ENCODE measurements around the gene DPY30. TPM values are rescaled to one million over a fixed set of nuclear protein-coding genes. Genes with fewer than 3 reads are reported as not detected.

Gene DPY30
- total RNA-seq, 2 donors from 2014 or later = 24.7 to 43.3 TPM

GRCh38 chr2:31978436-31978835 lies 61.2 kb downstream of the DPY30 start:
- ATAC-seq (no peak), DNase-seq (no peak)
- WGBS, 2 donors = 90 to 94% methylated on average over 6 of the region's 6 CpGs
- Histone ChIP-seq H3K27ac (no peak overlapping the region), H3K4me1 (no peaks in the 10 kb centered on the region), H3K4me3 (no peak overlapping the region), H3K36me3 (replicated peaks in 1 of 2; ENCODE audit: insufficient read depth in 1 of 2, low read depth in 2 of 2) (no peaks in the 10 kb centered on the region), H3K27me3 (no peaks in the 10 kb centered on the region), H3K9me3 (no peaks in the 10 kb centered on the region)
- intact Hi-C loops (cut with DNase I) = no loop called here
- TF ChIP-seq POLR2A (IDR thresholded peaks at IDR 0.05) (no peak), CTCF (IDR thresholded peaks at IDR 0.05) (no peak)

Other genes with a start within 250 kb of the DPY30 start
- 10 to 100 TPM in 1 of 2 donors, 1 to 10 TPM in 1; 5.6 to 13.2 TPM for gene MEMO1, start 28.8 kb downstream of the DPY30 start, total RNA-seq
- 10 to 100 TPM; 10.6 to 23.7 TPM for gene SPAST, start 23.8 kb upstream of the DPY30 start, total RNA-seq
- gene SLC30A6, start 126.1 kb upstream of the DPY30 start, total RNA-seq = 10 to 100 TPM; 11.4 to 12.9 TPM
- under 1 TPM in 1 of 2 donors, not detected in 1; 0.26 TPM for gene NLRC4, start 225.1 kb upstream of the DPY30 start, total RNA-seq
- 10 to 100 TPM; 13.5 to 24.7 TPM for gene YIPF4, start 238.1 kb upstream of the DPY30 start, total RNA-seq

All from body of pancreas (tissue), 4 donors.